ENCODE measurements around the gene FBXW8.

FBXW8 gene

DNA sequence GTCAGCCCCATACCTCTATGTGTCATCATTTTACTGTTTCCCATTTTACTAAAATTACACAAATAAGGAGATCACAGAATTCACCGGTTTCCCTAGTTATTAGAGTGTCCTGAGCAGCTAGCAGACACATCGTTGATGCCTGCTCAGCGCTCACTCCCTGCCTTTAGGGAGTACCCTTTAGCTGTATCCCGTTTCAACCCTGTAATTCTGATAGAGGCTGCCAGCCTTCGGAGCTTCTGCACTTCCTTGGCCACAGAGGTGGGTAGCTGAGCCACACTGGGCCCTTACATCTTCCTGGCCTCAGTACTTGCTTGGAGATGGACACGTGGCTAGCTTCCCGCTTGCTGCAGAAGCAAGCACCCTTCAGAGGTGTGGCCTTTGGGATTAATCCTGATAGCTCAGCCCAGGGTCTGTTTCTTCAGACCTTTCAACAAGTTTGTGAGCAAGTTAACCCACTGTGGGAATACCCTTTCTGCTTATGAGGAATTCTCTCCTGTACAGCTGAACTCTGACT lies 14.3 kb upstream of the FBXW8 start:
- no peak for DNase-seq (ENCODE audit: extremely low read depth, low read depth)
- TF ChIP-seq, protein P1, sequence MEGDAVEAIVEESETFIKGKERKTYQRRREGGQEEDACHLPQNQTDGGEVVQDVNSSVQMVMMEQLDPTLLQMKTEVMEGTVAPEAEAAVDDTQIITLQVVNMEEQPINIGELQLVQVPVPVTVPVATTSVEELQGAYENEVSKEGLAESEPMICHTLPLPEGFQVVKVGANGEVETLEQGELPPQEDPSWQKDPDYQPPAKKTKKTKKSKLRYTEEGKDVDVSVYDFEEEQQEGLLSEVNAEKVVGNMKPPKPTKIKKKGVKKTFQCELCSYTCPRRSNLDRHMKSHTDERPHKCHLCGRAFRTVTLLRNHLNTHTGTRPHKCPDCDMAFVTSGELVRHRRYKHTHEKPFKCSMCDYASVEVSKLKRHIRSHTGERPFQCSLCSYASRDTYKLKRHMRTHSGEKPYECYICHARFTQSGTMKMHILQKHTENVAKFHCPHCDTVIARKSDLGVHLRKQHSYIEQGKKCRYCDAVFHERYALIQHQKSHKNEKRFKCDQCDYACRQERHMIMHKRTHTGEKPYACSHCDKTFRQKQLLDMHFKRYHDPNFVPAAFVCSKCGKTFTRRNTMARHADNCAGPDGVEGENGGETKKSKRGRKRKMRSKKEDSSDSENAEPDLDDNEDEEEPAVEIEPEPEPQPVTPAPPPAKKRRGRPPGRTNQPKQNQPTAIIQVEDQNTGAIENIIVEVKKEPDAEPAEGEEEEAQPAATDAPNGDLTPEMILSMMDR (IDR thresholded peaks at IDR 0.05; ENCODE audit: low read depth, low read length, missing control alignments) = no peak
- no peak overlapping the region for H3K4me3 ChIP-seq (replicated peaks; ENCODE audit: low read depth, low read length)

DNA sequence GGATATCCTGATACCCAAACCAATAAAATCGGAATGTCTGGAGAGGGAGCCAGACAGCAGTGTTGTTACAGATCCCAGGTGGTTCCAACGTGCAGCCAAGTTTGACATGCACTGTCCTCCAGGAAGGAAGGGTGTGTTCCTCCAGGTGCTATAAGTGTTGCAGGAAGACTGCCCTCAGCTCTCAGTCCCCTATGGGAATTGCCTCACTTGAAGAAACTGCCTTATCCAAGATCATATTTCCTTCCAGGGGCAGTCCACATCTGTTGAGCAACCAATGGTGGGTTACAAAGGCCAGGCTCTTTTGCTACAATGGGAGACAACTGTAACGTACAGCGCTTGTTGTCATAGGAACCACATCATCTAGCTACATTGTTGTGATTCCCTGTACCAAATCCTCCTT lies 13.3 kb upstream of the FBXW8 start:
- no peak for DNase-seq (ENCODE audit: extremely low read depth, low read depth)
- no peak overlapping the region for H3K4me3 ChIP-seq (replicated peaks; ENCODE audit: low read depth, low read length)
- TF ChIP-seq, protein P1 (IDR thresholded peaks at IDR 0.05; ENCODE audit: low read depth, low read length, missing control alignments) = no peak

DNA sequence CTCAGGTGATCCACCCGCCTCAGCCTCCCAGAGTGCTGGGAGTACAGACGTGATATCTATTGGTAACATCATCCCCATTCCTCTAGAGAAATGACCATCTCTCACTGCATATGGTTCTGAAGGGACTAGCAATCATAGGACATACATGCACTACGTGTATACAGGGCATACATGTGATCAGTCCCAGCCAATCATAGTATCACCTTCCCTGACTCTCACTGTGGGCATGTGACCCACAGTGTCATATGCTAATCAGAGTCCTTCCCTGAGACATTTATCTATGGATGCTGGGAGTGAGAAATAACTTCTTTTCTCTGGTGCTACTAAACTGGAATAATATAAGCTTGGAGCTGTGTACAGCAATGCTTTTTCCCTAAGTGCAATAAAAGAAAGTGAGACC lies 12.1 kb upstream of the FBXW8 start:
- H3K4me3 ChIP-seq (replicated peaks; ENCODE audit: low read depth, low read length) = no peak overlapping the region
- TF ChIP-seq, protein P1 (IDR thresholded peaks at IDR 0.05; ENCODE audit: low read depth, low read length, missing control alignments) = no peak
- DNase-seq (ENCODE audit: extremely low read depth, low read depth) = no peak

DNA sequence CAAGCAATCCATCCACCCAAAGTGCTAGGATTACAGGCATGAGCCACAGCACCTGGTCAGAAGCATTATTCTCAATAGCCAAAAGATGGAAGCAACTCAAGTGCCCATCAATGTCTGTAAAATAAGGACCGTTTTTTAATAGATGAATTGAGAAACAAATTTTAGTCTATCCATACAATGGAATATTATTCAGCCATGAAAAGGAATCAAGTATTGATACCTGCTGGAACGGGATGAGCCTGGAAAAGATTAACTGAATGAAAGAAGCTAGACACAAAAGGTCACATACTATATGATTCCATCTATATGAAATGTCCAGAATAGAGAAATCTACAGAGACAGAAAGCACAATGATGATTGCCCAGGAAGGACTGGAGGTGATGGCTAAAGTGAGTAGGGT lies 9.1 kb upstream of the FBXW8 start:
- TF ChIP-seq, protein P1 (IDR thresholded peaks at IDR 0.05; ENCODE audit: low read depth, low read length, missing control alignments) = no peak
- H3K4me3 ChIP-seq (replicated peaks; ENCODE audit: low read depth, low read length) = no peak overlapping the region
- DNase-seq (ENCODE audit: extremely low read depth, low read depth) = no peak

DNA sequence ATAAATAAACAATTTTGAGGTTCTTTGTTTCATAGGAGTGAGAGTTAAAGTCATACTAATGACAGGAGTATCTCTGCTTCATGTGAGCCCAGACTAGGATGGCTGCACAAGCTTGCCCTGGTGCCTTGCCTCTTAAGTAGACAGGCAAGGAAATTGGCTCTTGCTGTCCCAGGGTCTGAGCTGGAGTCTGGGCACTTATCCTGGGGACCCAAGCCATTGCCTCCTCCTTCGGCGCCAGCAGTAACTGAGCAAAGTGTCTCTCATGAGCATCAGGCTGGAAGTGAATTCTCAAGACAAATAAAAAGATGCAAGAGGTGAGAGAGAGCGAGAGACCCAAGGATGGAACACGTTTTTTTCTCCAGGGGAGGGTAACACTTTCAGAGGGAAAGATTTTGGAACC lies 6.9 kb upstream of the FBXW8 start:
- H3K4me3 ChIP-seq (replicated peaks; ENCODE audit: low read depth, low read length) = no peak overlapping the region
- TF ChIP-seq, protein P1 (IDR thresholded peaks at IDR 0.05; ENCODE audit: low read depth, low read length, missing control alignments) = no peak
- no peak for DNase-seq (ENCODE audit: extremely low read depth, low read depth)

DNA sequence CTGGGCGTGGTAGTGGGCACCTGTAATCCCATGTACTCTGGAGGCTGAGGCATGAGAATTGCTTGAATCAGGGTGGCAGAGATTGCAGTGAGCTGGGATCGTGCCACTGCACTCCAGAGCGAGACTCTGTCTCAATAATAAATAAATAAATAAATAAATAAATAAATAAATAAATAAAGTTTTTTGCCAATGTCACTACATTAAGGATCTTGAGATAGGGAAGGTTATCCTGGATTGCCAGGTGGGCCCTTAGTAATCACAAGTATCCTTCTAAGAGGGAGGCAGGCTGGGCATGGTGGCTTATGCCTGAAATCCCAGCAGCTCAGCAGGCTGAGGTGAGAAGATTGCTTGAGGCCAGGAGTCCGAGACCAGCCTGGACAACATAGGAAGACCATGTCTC lies 4.5 kb upstream of the FBXW8 start:
- no peak overlapping the region for H3K4me3 ChIP-seq (replicated peaks; ENCODE audit: low read depth, low read length)
- TF ChIP-seq, protein P1 (IDR thresholded peaks at IDR 0.05; ENCODE audit: low read depth, low read length, missing control alignments) = no peak
- no peak for DNase-seq (ENCODE audit: extremely low read depth, low read depth)

DNA sequence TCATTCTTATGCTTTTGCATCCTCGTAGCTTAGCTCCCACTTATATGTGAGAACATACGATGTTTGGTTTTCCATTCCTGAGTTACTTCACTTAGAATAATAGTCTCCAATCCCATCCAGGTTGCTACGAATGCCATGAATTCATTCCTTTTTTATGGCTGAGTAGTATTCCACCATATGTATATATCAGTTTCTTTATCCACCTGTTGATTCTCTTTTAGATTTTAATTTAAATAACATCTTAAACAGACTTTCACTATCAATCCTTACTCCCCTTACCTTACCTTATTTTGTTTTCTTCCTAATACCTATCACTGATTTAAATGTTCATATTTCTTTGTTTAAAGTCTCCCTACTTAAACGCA lies 488 bp upstream of the FBXW8 start:
- TF ChIP-seq, protein P1 (IDR thresholded peaks at IDR 0.05; ENCODE audit: low read depth, low read length, missing control alignments) = no peak
- H3K4me3 ChIP-seq (replicated peaks; ENCODE audit: low read depth, low read length) = peak overlapping the region; percentile 65
- no peak for DNase-seq (ENCODE audit: extremely low read depth, low read depth)
